Mesendoderm (in vitro differentiated cells): ENCODE results near the gene MFF.
A peak's percentile ranks its signal among the peaks of the same experiment; 100 is the strongest.

Experiments used
- DNase-seq: peaks from one replicate; pipeline ENCODE4 v3.0.0; 2013
- H2AK5ac ChIP-seq: 2 replicates; pipeline ENCODE4 v1.6.1; 2013; ENCODE audit warnings: low read length, inconsistent platforms
- H2BK120ac ChIP-seq: 2 replicates; pipeline ENCODE4 v1.6.1; 2013; ENCODE audit warnings: low read depth, mild to moderate bottlenecking, low read length, moderate library complexity, mixed read lengths
- H2BK15ac ChIP-seq: replicated peaks from 2 replicates; pipeline ENCODE4 v1.6.1; 2013; ENCODE audit warnings: low read depth, mild to moderate bottlenecking, moderate library complexity
- H2BK5ac ChIP-seq: 2 replicates; pipeline ENCODE4 v1.6.1; 2013; ENCODE audit warnings: low read length, inconsistent platforms
- H3K18ac ChIP-seq: 2 replicates; pipeline ENCODE4 v1.6.1; 2013; ENCODE audit warnings: mild to moderate bottlenecking, low read length, mixed read lengths
- H3K23ac ChIP-seq: one replicate; pipeline ENCODE4 v1.6.1; 2013; ENCODE audit warnings: low read length
- H3K27ac ChIP-seq: 2 replicates; pipeline ENCODE4 v1.5.1; 2013; ENCODE audit warnings: low read depth, mild to moderate bottlenecking, inconsistent platforms, low read length, moderate library complexity
- H3K27me3 ChIP-seq: 2 replicates; pipeline ENCODE4 v1.6.1; 2013; ENCODE audit warnings: low read length, control low read depth, mild to moderate bottlenecking, inconsistent platforms; ENCODE audit not compliant: insufficient read depth, poor library complexity
- H3K36me3 ChIP-seq: 2 replicates; pipeline ENCODE4 v1.6.1; 2013; ENCODE audit warnings: low read length, inconsistent platforms; ENCODE audit not compliant: control insufficient read depth, insufficient read depth
- H3K4ac ChIP-seq: one replicate; pipeline ENCODE4 v1.6.1; 2013; ENCODE audit warnings: low read depth, mild to moderate bottlenecking, low read length, moderate library complexity
- H3K4me1 ChIP-seq: 2 replicates; pipeline ENCODE4 v1.6.1; 2013; ENCODE audit warnings: low read depth, low read length, inconsistent platforms; ENCODE audit not compliant: control insufficient read depth
- H3K4me2 ChIP-seq: 2 replicates; pipeline ENCODE4 v1.6.1; 2013; ENCODE audit warnings: low read length
- H3K4me3 ChIP-seq: 2 replicates; pipeline ENCODE4 v1.5.1; 2013; ENCODE audit warnings: mild to moderate bottlenecking, low read length
- H3K56ac ChIP-seq: one replicate; pipeline ENCODE4 v1.6.1; 2013; ENCODE audit warnings: low read length
- H3K79me1 ChIP-seq: 2 replicates; pipeline ENCODE4 v1.6.1; 2013; ENCODE audit warnings: low read length, inconsistent platforms
- H3K79me2 ChIP-seq: 2 replicates; pipeline ENCODE4 v1.6.1; 2013; ENCODE audit warnings: mild to moderate bottlenecking, low read length; ENCODE audit not compliant: control insufficient read depth, insufficient read depth
- H3K9ac ChIP-seq: 2 replicates; pipeline ENCODE4 v1.6.1; 2013; ENCODE audit warnings: low read length, inconsistent platforms
- H4K5ac ChIP-seq: one replicate; pipeline ENCODE4 v1.6.1; 2013; ENCODE audit warnings: low read length
- H4K8ac ChIP-seq: one replicate; pipeline ENCODE4 v1.6.1; 2013; ENCODE audit warnings: low read depth, mild to moderate bottlenecking, control low read depth, low read length, moderate library complexity
- WGBS: extraction: QIAGEN DNeasy Blood & Tissue Kit; methylation state at CpG from one replicate; pipeline ENCODE4 v1.1.7; 2013; ENCODE audit warnings: low lambda C conversion rate, missing lambda C conversion rate; ENCODE audit not compliant: insufficient coverage; ENCODE audit errors: extremely low coverage; 5-methylcytosine and 5-hydroxymethylcytosine counted together

The MFF gene

DNA sequence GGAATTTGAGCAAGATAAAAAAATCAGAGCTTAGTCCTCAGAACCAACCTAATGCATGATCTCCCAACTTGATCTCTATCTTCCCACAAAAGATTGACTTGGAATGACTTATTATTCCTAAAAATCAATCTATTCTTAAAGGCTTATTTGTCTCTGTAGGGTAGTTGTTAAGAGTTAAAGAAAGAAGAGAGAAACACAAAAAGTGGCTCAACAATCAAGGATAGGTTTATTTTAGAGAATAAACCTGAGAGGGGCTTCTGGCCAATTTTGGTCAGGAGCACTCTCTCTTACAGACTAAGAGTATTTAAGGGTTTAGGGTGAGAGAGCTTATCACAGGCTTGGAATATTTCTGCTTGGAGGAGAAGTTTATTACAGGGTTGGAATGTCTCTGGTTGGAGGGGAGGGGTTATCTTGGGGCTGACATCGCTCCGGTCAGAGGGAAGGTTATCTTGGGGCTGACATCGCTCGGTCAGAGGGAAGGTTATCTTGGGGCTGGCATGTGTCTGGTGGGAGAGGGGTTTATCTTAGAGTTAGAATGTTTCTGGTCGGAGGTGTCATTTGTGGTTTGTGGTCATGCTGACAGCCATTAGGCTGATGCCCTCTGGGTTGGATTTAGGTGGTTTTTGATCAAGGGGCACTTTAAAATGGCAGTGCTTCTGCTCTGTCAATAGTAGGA is 2.4 kb upstream of the MFF start:
- Histone ChIP-seq H3K27me3 (no peaks in the 10 kb centered on the region), H2BK120ac (no peak overlapping the region), H4K5ac (no peak overlapping the region), H4K8ac (no peak overlapping the region), H3K9ac (no peak overlapping the region), H3K4me1 (no peaks in the 10 kb centered on the region), H3K27ac (no peak overlapping the region), H3K4ac (no peak overlapping the region), H3K79me1 (no peaks in the 10 kb centered on the region), H3K4me3 (no peak overlapping the region), H3K18ac (no peak overlapping the region), H2AK5ac (no peak overlapping the region), H3K23ac (no peak overlapping the region), H3K79me2 (peaks cover 16% of the 10 kb centered on the region), H3K4me2 (no peak overlapping the region), H3K36me3 (no peaks in the 10 kb centered on the region), H2BK5ac (no peak overlapping the region), H2BK15ac (no peak overlapping the region), H3K56ac (no peak overlapping the region)
- WGBS: no CpG with 5 or more reads among the region's 5 CpGs
- peak; percentile 29 for DNase-seq

DNA sequence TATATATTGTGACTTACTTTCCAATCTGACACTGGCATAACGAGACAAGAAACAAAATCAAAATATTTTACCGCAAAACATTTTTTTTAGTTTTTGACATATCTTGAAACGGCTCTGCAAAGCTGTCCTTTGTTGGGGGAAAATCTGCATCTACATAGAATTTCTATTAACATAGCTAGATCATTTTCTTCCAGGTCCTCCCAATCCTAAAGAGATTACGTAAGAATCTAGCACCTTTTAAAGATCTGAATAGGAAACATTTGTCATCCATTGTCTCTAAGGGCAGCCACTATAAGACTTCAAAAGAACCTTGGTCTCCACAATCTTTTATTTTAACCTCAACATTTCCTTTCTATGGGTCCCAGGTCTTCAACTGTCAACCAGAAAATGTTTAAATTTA is 1.2 kb upstream of the MFF start:
- Histone ChIP-seq H3K79me1 (no peaks in the 10 kb centered on the region), H2AK5ac (no peak overlapping the region), H2BK15ac (no peak overlapping the region), H4K8ac (no peak overlapping the region), H3K4me3 (no peak overlapping the region), H3K9ac (no peak overlapping the region), H3K56ac (no peak overlapping the region), H2BK120ac (no peak overlapping the region), H3K27me3 (no peaks in the 10 kb centered on the region), H3K4me1 (no peaks in the 10 kb centered on the region), H4K5ac (no peak overlapping the region), H3K27ac (no peak overlapping the region), H3K36me3 (no peaks in the 10 kb centered on the region), H3K23ac (no peak overlapping the region), H2BK5ac (no peak overlapping the region), H3K79me2 (peaks cover 19% of the 10 kb centered on the region), H3K18ac (no peak overlapping the region), H3K4ac (no peak overlapping the region), H3K4me2 (no peak overlapping the region)
- peak; percentile 27 for DNase-seq
- 100% methylated on average over 2 of the region's 4 CpGs for WGBS

DNA sequence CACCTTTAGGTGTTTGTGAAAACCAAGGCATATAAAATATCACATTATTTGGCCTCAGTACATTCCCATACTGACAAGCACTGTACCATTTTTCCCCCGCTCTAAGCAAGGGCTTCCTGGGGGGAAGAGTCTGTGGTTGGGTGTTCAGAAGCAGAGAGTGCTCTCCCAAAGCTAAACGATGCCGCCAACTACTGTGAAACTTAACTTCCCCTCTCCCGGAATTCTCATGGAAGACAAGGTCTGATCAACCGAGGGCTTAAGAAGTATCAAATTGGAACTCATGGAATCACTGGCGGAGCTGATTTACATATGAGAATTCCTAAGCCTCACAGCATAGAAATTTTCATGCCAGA is 433 bp upstream of the MFF start:
- Histone ChIP-seq H4K5ac (peak overlapping the region; percentile 14), H3K27me3 (no peaks in the 10 kb centered on the region), H3K27ac (peak overlapping the region; percentile 8), H3K4ac (peak overlapping the region; percentile 79), H3K23ac (no peak overlapping the region), H3K56ac (peak overlapping the region; percentile 77), H3K4me2 (peak overlapping the region; percentile 72), H3K4me1 (no peaks in the 10 kb centered on the region), H3K36me3 (no peaks in the 10 kb centered on the region), H4K8ac (peak overlapping the region; percentile 99), H2BK120ac (peak overlapping the region; percentile 92), H3K18ac (peak overlapping the region; percentile 60), H2BK15ac (no peak overlapping the region), H3K4me3 (peak overlapping the region; percentile 57), H3K9ac (peak overlapping the region; percentile 65), H2BK5ac (no peak overlapping the region), H3K79me1 (no peaks in the 10 kb centered on the region), H3K79me2 (peaks cover 19% of the 10 kb centered on the region), H2AK5ac (no peak overlapping the region)
- WGBS: no CpG with 5 or more reads among the region's 6 CpGs
- no peak for DNase-seq

DNA sequence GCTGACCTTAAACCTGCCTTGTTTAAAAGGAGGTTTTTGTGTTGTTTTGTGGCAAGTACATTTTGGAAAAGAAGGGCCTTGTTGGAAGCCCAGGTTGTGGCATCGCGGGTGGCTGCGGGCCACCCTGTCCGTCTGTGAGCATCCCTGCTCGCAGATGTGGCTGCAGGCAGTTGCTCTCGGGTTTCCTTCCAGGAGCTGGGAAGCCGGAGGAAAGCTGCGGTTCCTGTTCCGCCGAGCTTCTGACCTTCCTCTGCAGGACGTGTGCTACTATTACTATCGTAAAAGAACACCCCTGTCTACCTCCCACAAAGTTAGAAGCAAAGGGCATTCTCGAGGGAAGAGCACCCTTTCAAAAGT is 766 bp downstream of the MFF start:
- Histone ChIP-seq H3K27me3 (no peaks in the 10 kb centered on the region), H3K36me3 (no peaks in the 10 kb centered on the region), H4K5ac (no peak overlapping the region), H4K8ac (no peak overlapping the region), H3K4me3 (peak overlapping the region; percentile 47), H3K4me2 (peak overlapping the region; percentile 55), H2AK5ac (no peak overlapping the region), H2BK15ac (no peak overlapping the region), H3K4me1 (no peaks in the 10 kb centered on the region), H3K18ac (peak overlapping the region; percentile 95), H3K79me1 (no peaks in the 10 kb centered on the region), H3K79me2 (peaks cover 19% of the 10 kb centered on the region), H2BK5ac (no peak overlapping the region), H3K27ac (peak overlapping the region; percentile 84), H3K23ac (no peak overlapping the region), H3K9ac (peak overlapping the region; percentile 59), H2BK120ac (no peak overlapping the region), H3K56ac (peak overlapping the region; percentile 85), H3K4ac (no peak overlapping the region)
- DNase-seq: peak; percentile 66
- WGBS: no CpG with 5 or more reads among the region's 13 CpGs

DNA sequence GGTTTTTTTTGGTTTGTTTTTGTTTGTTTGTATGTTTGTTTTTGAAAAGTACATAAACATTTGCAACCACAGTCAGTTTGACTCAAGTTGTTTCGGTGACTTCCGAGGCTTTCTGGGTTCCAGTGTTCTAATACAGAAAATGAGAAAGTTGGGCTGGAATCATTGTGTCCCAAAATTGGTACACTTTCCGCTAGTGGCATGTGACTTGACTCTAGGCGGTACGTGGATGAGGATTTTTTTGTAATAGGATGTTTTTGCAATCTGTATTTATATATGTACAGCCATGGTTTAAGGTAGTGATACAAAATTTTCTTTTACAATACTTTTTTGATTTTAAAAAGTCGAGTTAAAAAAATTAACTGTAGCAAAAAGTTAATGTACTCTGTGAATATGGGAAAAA is 1.7 kb downstream of the MFF start:
- no peak overlapping the region for H3K18ac ChIP-seq
- no peak overlapping the region for H2AK5ac ChIP-seq
- no peak overlapping the region for H3K4ac ChIP-seq
- H2BK15ac ChIP-seq: no peak overlapping the region
- no peaks in the 10 kb centered on the region for H3K4me1 ChIP-seq
- H3K4me2 ChIP-seq: no peak overlapping the region
- H4K5ac ChIP-seq: no peak overlapping the region
- no peaks in the 10 kb centered on the region for H3K27me3 ChIP-seq
- DNase-seq: no peak
- peak overlapping the region; percentile 59 for H3K9ac ChIP-seq
- H3K23ac ChIP-seq: no peak overlapping the region
- H2BK5ac ChIP-seq: no peak overlapping the region
- H3K36me3 ChIP-seq: no peaks in the 10 kb centered on the region
- no peak overlapping the region for H2BK120ac ChIP-seq
- peaks cover 19% of the 10 kb centered on the region for H3K79me2 ChIP-seq
- WGBS: 100% methylated on average over 1 of the region's 6 CpGs
- no peak overlapping the region for H3K4me3 ChIP-seq
- H3K79me1 ChIP-seq: no peaks in the 10 kb centered on the region
- no peak overlapping the region for H4K8ac ChIP-seq
- no peak overlapping the region for H3K27ac ChIP-seq
- H3K56ac ChIP-seq: no peak overlapping the region

DNA sequence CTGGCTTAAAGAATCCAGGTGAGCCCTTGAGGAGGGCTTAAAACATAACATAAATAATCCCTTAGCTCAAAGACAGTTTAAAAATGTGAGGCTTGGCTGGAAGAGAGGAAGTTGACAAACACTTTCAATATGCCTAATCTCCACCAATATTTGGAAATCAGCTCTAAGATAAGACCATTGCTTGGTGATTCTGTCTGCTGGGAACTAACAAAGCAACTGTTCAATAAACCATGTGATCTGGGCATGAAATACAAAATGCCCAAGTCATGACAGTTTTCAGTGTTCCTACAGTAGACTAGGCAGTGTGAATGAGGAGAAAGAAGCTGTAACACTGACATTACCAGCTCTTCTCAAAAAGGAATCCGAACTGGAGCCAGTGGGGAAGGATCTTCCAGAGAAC is 10.7 kb downstream of the MFF start:
- Histone ChIP-seq H3K79me2 (no peaks in the 10 kb centered on the region), H3K79me1 (no peaks in the 10 kb centered on the region), H3K4me1 (no peaks in the 10 kb centered on the region), H3K56ac (no peak overlapping the region), H3K18ac (no peak overlapping the region), H3K23ac (no peak overlapping the region), H2BK5ac (no peak overlapping the region), H3K4me2 (no peak overlapping the region), H3K4ac (no peak overlapping the region), H4K8ac (no peak overlapping the region), H3K27ac (no peak overlapping the region), H3K27me3 (no peaks in the 10 kb centered on the region), H4K5ac (no peak overlapping the region), H3K4me3 (no peak overlapping the region), H2AK5ac (no peak overlapping the region), H2BK15ac (no peak overlapping the region), H3K36me3 (peaks cover 3% of the 10 kb centered on the region), H2BK120ac (no peak overlapping the region), H3K9ac (no peak overlapping the region)
- WGBS: no CpG with 5 or more reads among the region's 1 CpG
- DNase-seq: no peak
